ENCODE data around the gene ZNF440.
"Not testable (repeated sequence)": the region's sequence is repeated elsewhere in the genome, so short reads cannot be mapped to it uniquely, and the experiment has no call there.

The ZNF440 gene

GRCh38 chr19:11828957-11829876 lies 15.1 kb downstream of the ZNF440 start:
- not testable (repeated sequence) for DNase-seq

- DNase-seq = no peak
These were observed 18.3 kb downstream of the ZNF440 start for GRCh38 chr19:11832253-11832912.

- DNase-seq = no peak
These were observed 19.5 kb downstream of the ZNF440 start for GRCh38 chr19:11833541-11833940.

- DNase-seq = not testable (repeated sequence)
These were observed 21.6 kb downstream of the ZNF440 start for GRCh38 chr19:11835626-11836066.

GRCh38 chr19:11843722-11844121 lies 29.6 kb downstream of the ZNF440 start:
- no peak for DNase-seq

- DNase-seq = not testable (repeated sequence)
These were observed 33.5 kb downstream of the ZNF440 start for GRCh38 chr19:11847615-11848014.

GRCh38 chr19:11848200-11848593 lies 34.1 kb downstream of the ZNF440 start:
- no peak for DNase-seq

- DNase-seq = peak; percentile 77
These were observed 34.8 kb downstream of the ZNF440 start, which contains the start of gene ZNF439 for GRCh38 chr19:11848594-11849469. Gene ZNF439, plus strand, starts transcription at chr19:11848726. Its CDS starts 142 bp downstream, at chr19:11848868.

GRCh38 chr19:11850289-11850688 lies 36.2 kb downstream of the ZNF440 start:
- not testable (repeated sequence) for DNase-seq

GRCh38 chr19:11853358-11853757 lies 39.3 kb downstream of the ZNF440 start:
- DNase-seq = no peak

- DNase-seq = no peak
These were observed 42.6 kb downstream of the ZNF440 start for GRCh38 chr19:11856596-11857250.

- DNase-seq = no peak
These were observed 46.6 kb downstream of the ZNF440 start for GRCh38 chr19:11860721-11861120.

- DNase-seq = no peak
These were observed 47.2 kb downstream of the ZNF440 start for GRCh38 chr19:11861301-11861700.

- DNase-seq = not testable (repeated sequence)
These were observed 53.7 kb downstream of the ZNF440 start for GRCh38 chr19:11867766-11868165.

GRCh38 chr19:11868188-11868587 lies 54.1 kb downstream of the ZNF440 start:
- no peak for DNase-seq

- DNase-seq = no peak
These were observed 58.6 kb downstream of the ZNF440 start for GRCh38 chr19:11872624-11873023.

- no peak for DNase-seq
These were observed 59.7 kb downstream of the ZNF440 start for GRCh38 chr19:11873762-11874161.

GRCh38 chr19:11879687-11880266 lies 65.7 kb downstream of the ZNF440 start:
- not testable (repeated sequence) for DNase-seq

- no peak for DNase-seq
These were observed 66.5 kb downstream of the ZNF440 start for GRCh38 chr19:11880598-11880997.

- DNase-seq = no peak
These were observed 67.2 kb downstream of the ZNF440 start for GRCh38 chr19:11881151-11881800.

- no peak for DNase-seq
These were observed 68.5 kb downstream of the ZNF440 start for GRCh38 chr19:11882606-11883005.
